HG02610 (cell line): Measurements from ENCODE around the gene ZKSCAN7.
"Not testable (repeated sequence)": the region's sequence is repeated elsewhere in the genome, so short reads cannot be mapped to it uniquely, and the experiment has no call there.

Source experiments
- ATAC-seq: cut with Tn5 transposase; IDR thresholded peaks from one replicate; pipeline ENCODE4 v1.9.1; 2021; ENCODE audit warnings: mild to moderate bottlenecking, moderate library complexity; ENCODE audit not compliant: unreplicated experiment

Gene ZKSCAN7

DNA sequence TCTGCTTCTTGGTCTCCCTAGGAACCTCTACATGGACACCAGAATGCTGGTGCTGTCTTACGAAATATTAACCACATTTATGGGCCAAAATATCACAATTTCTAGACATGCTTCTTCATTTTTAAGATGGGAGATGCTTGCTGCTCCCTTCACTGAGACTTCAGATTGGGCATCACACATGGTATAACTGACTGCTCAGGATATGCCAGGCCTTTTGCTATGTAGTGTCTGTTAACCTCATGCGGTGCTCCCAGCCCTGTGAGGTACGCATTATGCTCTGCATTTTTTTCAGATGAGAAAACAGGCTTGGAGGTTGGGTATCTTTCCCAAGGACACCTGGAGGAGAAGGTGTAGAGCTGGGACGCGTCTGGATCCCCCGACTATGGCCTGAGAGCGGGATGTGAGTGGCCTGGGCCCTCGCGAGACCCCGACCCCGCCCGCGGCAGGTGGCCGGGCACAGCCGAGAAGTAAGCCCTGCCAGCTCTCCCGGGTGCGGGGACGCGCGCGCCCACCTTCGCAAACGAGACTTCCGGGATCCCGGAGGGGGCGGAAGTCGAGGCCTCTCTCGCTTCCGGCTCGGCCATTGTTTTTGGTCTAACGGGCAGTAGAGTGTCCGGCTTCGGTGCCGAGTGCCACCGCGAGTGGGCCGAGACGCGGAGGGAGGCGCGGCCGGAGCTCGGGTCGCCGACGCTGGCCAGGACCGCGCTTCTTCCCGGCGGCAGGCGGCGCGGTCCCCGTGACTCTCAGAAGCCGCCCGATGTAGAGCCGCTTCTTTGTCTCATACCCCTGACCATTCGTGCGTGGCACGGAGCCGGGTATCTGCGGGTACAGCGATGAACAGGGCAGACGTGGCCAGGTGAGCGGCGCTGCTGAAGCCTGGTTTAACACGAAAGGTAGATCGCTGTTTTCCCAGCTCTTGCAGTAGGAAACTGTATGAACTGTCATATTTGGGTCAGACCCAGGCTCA is at the start of gene ZKSCAN7:
ZKSCAN7 (plus strand) TSS at position 568 of the 967 bp plus-strand sequence. CDS start 1,855 bp downstream, outside the sequence.
- peak; percentile 80 for ATAC-seq

DNA sequence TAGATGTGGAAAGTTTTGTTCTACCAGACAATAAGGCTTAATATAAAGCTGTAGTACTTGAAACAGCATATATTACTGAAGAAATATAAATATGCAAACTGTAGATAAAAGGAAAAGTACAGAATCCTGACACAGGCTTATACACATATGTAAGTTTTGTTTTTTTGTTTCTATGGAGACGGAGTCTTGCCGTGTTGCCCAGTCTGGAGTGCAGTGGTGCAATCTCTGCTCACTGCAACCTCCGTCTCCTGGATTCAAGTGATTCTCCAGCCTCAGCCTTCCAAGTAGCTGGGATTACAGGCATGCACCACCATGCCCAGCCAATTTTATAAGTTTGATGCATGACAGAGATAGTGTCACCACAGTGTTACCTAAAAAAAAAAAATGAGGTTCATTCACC is 48.4 kb upstream of the ZKSCAN7 start:
- ATAC-seq, result no peak

DNA sequence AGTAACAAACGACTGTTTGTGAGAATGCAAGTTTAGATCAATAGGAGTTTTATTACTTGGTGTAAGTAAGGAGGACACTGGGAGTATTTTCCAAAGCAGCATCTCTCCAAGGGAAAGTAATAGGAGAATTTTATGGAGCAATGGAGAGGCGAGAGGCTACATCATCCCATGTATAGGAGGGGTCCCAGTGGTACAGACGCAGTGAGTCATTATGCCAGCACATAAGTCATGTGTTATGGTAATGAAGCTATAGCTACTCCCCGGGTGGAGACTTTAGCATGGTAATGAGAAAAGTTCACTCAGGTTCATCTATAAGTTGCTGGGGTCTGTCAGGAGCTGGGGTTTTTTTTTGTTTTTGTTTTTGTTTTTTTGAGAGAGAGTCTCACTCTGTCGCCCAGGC is 48.0 kb upstream of the ZKSCAN7 start:
- no peak for ATAC-seq

DNA sequence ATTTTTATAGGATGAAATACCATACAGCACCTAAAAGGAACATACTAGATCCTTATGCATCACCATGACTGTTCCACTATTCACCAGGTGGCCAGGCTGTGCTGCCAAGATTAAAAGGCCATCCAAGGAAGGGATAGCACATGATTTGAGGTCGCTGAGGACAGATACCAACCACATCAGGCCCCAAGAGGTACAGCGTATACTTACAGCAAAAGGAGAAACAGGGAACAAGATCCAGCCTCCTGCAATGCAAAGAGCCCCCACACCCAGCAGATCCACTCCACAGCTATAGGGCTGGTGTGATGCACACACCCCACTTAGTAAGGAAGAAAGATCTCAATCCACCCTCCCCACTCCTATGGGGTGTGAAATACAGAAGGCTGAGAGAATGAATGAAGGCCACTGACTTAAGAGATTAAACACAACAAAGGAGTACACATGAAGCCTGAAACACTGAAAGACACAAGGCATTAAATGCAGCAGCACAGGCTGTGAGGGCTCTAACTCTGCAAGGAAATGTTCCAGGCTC is 45.5 kb upstream of the ZKSCAN7 start:
- no peak for ATAC-seq

DNA sequence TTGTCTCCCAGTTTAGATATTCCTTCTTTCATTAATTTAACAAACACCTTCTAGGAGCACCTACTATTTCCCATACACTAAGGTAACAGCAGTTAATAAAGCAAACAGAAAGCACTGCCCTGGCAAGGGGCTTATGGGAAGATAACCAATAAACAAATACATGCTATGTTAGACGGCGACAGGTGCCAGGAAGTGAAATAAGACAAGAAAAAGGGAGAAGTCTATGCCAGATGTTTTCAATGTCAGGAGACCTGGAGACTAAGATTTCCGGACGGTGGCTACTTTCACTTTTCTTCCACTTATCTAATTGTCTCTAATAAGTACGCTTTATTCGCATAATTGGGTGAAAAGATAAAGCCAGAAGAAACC is 45.0 kb upstream of the ZKSCAN7 start:
- ATAC-seq, result peak; percentile 45

DNA sequence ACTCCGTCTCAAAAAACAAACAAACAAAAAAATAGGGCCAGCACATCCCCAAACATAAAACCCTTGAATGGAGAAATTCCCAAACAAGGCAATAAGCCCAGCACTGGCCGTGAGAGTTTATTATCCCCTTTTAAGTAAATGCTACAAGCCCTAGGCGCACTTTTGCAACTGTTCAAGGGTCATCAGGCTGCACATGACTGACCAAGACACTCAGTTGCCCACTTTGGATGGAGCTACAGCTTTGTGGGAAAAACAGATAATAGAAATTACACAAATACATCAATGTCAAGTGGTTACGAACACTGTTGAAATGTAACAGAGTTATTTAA is 43.8 kb upstream of the ZKSCAN7 start:
- ATAC-seq, result no peak

DNA sequence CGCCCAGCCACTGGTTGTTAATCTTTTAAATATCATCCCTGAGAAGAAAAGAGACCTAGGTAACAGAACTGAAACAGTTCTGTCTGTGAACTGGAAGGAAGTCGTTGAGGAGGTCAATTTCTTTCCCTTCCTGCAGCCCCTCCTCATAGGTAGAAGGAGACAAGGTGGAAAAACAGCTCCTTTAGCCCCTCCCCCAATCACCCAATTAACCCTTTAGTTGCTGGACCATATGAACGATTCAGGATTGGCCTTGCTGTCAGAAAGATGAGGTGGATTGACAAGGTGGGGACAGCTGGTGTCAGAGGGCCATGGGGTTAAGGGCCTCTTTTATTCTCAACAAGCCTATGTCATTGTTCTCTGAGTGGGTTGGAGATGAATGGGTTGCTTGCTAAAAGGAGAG is 41.5 kb upstream of the ZKSCAN7 start:
- no peak for ATAC-seq

DNA sequence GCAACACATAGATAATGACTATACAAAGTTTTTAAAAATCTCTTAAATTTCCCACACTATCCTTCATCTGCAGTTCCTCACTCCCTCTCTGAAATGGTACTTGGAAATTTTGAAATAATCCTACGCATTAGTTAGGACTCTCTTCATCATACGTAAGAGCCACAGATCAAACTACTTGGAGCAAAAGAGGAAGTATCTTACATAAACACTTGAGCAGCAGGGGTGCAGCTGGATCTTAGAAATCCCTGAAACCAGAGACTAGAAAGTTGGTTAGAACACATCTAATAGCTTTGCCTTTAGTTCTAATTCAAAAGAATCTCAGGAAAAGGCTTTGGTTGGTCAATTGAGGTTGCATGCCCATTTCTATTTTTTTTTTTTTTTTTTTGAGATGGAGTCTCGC is 38.8 kb upstream of the ZKSCAN7 start:
- ATAC-seq, result no peak

DNA sequence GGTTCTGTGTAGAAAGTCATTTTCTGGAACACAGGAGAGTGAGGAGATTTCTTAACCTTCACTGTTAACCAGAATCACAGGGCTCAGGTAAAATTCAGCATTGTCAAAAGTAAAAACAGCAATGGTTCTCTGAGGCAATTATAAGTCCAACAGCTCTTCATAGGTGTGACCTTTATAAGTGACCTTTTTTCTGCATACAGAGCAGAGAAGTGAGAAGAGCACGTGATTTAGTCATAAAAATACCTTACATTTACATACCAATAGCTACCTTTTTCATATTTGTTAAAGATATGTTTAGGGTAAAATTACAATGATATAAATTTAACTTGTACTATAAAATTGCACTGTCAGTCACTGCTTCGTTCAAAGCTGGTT is 36.2 kb upstream of the ZKSCAN7 start:
- no peak for ATAC-seq

DNA sequence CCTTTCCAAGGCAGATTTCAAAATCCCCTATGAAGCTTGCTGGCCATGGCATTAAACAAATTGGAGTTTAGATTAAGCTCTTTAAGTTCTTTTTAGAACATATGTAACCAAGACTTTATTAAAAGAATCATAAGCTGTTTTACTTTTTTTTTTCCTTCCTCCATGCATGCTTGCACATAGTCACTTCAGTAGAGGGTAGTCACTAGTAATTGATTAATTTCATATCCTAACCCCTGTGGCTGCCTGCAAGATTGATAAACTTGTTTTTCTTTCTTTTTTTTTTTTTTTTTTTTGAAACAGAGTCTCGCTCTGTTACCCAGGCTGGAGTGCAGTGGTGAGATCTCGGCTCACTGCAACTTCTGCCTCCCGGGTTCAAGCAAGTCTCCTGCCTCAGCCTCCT is 33.3 kb upstream of the ZKSCAN7 start:
- no peak for ATAC-seq

DNA sequence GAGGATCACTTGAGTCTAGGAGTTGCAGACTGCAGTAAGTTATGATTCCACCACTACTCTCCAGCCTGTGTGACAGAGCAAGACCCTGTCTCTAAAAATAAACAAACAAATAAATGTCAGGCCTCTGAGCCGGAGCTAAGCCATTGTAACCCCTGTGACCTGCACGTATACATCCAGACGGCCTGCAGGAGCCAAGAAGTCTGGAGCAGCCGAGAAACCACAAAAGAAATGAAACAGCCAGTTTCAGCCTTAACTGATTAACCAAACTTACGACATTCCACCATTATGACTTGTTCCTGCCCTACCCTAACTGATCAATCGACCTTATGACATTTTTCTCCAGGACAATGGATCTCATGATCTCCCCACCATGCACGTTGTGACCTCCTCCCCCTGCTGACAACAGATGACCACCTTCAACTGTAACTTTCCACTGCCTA is 32.5 kb upstream of the ZKSCAN7 start:
- ATAC-seq, result no peak

DNA sequence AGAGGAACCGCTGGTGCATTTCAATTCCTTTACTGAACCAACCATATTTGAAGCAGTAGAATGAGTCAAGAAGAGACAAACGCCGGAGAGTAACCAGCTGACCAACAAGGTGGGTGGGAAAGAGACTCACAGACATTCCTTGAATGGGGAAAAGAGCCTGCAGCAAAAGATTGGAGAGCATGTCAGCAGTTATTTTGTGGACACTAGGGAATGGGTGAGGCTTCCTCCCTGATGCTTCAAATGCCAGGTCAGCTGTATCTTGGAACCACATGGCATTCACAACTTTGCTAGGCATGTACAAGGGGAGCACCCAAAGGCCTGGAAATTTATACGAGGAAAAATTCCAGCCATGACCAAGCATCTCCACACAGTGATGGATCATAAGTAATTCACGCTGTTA is 29.9 kb upstream of the ZKSCAN7 start:
- no peak for ATAC-seq

DNA sequence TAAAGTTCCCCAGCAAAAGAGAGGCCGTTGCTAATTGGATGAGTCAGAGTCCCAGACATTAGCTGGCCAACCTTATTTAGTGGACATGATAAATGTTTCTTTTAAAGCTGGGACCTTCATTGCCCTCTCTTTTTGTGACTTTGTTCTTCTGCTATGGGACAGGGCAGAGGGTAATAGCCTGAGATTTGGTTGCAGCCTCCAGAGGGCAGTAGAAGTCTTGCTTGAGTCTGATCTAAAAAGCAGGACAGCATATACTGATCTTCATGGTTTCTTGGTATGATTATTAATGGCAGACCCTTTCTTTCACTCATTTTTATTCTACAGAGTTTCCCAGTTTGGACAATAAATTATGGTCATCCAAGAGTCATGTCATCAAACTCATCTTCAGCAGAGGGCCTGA is 25.1 kb upstream of the ZKSCAN7 start:
- ATAC-seq, result no peak

DNA sequence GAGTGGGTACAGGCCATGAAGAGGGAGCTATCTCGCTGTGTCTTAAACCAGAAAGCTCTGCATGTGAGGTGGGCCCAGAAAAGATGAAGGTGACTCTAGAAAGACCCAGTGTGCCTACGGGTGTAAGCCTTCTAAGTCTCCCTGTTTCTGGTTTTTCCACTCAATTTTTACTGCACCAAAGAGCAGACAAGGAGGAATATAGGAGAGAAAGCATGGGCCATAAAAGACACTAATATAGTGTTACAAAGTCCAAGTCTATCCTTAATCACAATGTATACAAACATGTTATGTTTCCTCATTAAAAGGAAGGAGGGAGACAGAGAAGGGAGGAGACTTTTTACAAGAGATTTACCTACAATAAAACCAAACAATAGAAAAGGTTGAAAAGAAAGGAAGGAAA is 24.1 kb upstream of the ZKSCAN7 start:
- no peak for ATAC-seq

DNA sequence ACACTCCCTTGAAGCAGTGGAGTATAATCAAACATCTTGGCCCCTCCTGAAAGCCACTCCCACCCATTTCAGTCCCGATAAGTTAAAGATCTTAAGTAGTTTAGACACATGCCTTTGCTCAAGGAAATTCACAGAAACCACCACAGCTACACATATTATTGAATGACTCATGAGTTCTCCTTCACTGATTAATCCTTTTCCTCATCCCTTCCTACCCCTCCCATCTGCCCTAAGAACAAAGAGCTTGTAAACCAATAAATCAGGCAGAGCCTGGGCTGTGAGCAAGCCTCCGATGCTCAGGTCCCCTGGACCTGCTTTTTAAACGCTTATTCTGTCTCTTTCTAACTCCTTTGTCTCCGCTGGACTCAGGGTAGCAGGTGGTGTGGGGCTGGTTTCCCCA is 20.3 kb upstream of the ZKSCAN7 start:
- ATAC-seq, result not testable (repeated sequence)

DNA sequence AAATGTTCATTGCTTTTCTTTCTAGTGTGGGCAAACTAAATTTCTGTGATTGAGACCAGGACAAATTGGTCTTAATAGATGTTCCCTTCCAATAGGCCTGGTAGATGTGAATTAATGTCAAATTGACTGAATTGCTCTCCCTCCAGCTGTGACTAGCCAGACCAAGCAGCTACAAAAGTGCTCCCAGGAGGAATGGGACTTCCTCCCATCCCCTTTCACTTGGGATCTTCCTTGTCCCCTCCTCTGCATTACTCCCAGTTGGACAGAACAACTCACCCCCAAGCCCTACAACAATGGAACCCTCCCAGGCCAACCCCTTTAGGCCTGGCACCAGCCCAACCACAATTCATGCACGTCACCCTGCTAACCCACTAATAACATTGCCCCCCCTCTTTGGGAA is 19.6 kb upstream of the ZKSCAN7 start:
- ATAC-seq, result no peak

DNA sequence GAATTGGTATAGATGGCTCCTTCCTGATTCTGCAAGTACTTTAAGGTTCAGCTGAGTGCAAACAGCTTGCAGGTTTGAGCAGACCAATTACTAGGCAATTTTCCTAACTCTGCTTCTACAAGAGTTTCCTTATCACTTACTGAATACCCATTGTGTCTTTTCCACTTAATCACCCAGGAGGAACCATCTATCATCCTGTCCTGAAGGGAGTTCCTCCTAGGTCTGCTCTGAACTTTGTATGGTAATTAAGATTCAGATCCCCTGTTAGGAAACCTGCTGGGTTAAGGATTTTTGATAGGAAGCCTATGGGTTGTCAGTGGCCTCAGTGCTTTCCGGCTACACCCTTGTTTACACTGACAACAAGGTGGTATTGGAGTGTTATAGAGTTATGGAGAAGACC is 10.2 kb upstream of the ZKSCAN7 start:
- not testable (repeated sequence) for ATAC-seq

DNA sequence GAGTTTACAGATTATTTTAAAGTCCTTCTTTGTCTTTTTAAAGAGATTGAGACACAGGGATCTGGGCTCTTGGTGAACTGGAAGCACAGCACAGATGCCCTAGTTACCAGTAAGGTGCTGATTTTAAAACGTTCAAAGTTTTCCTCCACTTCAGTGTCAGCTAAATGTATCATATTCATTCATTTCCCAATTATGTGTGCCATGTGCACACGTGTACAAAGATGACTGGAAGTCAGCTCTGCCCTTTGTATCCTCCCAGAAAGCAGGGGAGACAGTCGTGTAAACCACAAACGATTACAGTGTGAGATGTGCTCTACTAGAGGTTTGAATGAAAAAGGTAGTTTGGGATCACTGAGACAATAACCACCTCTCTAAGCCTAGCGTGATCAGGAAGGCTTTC is 730 bp downstream of the ZKSCAN7 start:
- no peak for ATAC-seq

DNA sequence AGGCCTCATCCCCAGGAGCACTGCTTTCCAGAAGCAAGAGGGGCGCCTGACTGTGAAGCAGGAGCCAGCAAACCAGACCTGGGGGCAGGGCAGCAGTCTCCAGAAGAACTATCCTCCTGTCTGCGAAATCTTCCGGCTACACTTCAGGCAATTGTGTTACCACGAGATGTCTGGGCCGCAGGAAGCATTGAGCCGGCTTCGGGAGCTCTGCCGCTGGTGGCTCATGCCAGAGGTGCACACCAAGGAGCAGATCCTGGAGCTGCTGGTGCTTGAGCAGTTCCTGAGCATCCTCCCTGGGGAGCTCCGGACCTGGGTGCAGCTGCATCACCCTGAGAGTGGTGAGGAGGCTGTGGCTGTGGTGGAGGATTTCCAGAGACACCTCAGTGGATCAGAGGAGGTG is 2.1 kb downstream of the ZKSCAN7 start:
- no peak for ATAC-seq

DNA sequence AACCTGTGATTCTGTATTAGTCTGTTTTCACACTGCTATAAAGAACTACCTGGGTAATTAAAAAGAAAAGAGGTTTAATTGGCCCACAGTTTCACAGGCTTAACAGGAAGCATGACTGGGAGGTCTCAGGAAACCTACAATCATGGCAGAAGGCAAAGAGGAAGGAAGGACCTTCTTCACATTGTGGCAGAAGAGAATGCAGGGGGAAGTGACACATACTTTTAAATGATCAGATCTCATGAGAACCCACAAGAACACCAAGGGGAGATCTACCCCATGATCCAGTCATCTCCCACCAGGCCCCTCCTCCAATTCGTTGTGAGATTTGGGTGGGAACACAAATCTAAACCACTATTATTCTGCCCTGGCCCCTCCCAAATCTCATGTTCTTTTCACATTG is 6.1 kb downstream of the ZKSCAN7 start:
- ATAC-seq, result no peak

DNA sequence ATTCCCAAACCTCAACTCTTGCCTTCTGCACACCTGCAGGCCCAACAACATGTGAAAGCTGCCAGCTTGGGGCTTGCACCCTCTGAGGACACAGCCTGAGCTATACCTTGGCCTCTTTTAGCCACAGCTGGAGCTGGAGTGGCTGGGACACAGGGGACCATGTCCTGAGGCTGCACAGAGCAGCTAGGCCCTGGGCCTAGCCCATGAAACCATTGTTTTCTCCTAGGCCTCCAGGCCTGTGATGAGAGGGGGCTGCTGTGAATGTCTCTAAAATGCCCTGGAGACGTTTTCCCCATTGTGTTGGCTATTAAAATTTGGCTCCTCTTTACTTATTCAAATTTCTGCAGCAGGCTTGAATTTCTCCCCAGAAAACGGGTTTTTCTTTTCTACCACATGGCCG is 7.2 kb downstream of the ZKSCAN7 start:
- ATAC-seq, result no peak

DNA sequence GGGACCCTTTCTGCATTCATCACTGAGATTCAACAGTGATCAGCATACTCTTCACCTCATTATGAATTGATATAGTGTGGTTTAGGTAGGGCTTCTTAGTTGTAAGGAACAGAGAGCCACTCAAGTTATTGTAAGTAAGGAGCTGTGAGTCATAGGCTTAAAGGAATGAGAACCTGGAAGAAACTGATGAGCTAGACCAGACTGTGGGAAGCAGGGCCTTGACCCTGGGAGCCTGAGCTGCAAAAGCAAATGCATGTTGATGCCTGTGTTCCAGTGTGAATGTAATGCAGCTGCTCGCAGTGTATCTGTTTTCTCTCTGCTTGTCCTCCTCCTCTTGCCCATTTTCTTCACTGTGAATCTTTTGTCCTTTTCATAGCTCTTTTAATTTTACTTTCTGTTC is 13.6 kb downstream of the ZKSCAN7 start:
- ATAC-seq, result no peak

DNA sequence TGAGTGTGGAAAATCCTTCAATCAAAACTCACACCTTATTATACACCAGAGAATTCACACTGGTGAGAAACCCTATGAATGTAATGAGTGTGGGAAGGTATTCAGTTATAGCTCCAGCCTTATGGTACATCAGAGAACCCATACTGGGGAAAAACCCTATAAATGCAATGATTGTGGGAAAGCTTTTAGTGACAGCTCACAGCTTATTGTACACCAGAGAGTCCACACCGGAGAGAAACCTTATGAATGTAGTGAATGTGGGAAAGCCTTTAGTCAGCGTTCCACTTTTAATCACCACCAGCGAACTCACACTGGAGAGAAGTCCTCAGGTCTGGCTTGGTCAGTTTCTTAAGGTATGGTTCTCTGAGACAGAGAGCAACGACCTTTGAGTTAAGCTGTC is 16.0 kb downstream of the ZKSCAN7 start:
- no peak for ATAC-seq
